H1 (cell line): ENCODE data around the gene IL13RA1. TPM values are rescaled to one million over a fixed set of nuclear protein-coding genes. Genes with fewer than 3 reads are reported as not detected.

ENCODE experiments used
- CTCF ChIA-PET: fragments of 300-600 bp; sonication (Branson Sonifier 250); formaldehyde crosslinking; loops from one replicate; lab custom pipeline; 2021; ENCODE audit not compliant: partially characterized antibody; lab: Charles Lee
- POLR2A ChIA-PET: fragments of 300-600 bp; sonication (Branson Sonifier 250); formaldehyde crosslinking; loops from one replicate; lab custom pipeline; 2021; ENCODE audit warnings: inconsistent platforms; ENCODE audit not compliant: partially characterized antibody; lab: Charles Lee
- DNase-seq, 2 experiments: peaks; one replicate each; pipeline versions ENCODE4 v3.0.0 to v3.0.0-alpha.2; 2010 to 2022; ENCODE audit warnings: low spot score in 2 of 2, low read depth in 1 of 2, mixed read lengths in 1 of 2
- FAIRE-seq: peaks from 2 replicates; lab custom pipeline; 2011; peaks lifted over from hg19 to GRCh38; lab: Jason Lieb, UNC
- H2AFZ ChIP-seq: 2 replicates; pipeline ENCODE4 v1.8.1; 2012; ENCODE audit warnings: low read length, inconsistent platforms
- H2AK5ac ChIP-seq: 2 replicates; pipeline ENCODE4 v1.6.1; 2013; ENCODE audit warnings: low read depth, low read length
- H2BK120ac ChIP-seq: replicated peaks from 2 replicates; pipeline ENCODE3; 2013; ENCODE audit warnings: low read depth, low read length, inconsistent platforms
- H2BK12ac ChIP-seq: 2 replicates; pipeline ENCODE4 v1.6.1; 2013; ENCODE audit warnings: low read depth, low read length
- H2BK15ac ChIP-seq: 2 replicates; pipeline ENCODE4 v1.6.1; 2013; ENCODE audit warnings: low read length
- H2BK20ac ChIP-seq: 2 replicates; pipeline ENCODE4 v1.6.1; 2013; ENCODE audit warnings: low read length
- H2BK5ac ChIP-seq: 2 replicates; pipeline ENCODE4 v1.6.1; 2013; ENCODE audit warnings: low read depth, low read length
- H3K14ac ChIP-seq: 2 replicates; pipeline ENCODE4 v1.6.1; 2013; ENCODE audit warnings: inconsistent platforms; ENCODE audit not compliant: insufficient read length
- H3K18ac ChIP-seq: 2 replicates; pipeline ENCODE4 v1.6.1; 2013; ENCODE audit warnings: low read length; ENCODE audit errors: extremely low read depth
- H3K23ac ChIP-seq: 2 replicates; pipeline ENCODE4 v1.6.1; 2013; ENCODE audit warnings: inconsistent platforms; ENCODE audit not compliant: insufficient read length
- H3K23me2 ChIP-seq: 2 replicates; pipeline ENCODE4 v1.6.1; 2013; ENCODE audit warnings: low read depth, low read length
- H3K27ac ChIP-seq: 2 replicates; pipeline ENCODE4 v1.6.1; 2011; ENCODE audit warnings: low read depth, low read length, inconsistent platforms
- H3K27me3 ChIP-seq, 4 experiments: replicated peaks in 1 of 4; 1 replicate in 1 of 4; 2 replicates in 3 of 4; pipeline versions ENCODE4 v1.6.1 to v1.8.1; 2011 to 2013; ENCODE audit warnings: low read length in 3 of 4, mild to moderate bottlenecking in 3 of 4, inconsistent platforms in 2 of 4, mixed read lengths in 2 of 4, moderate library complexity in 1 of 4; ENCODE audit not compliant: control insufficient read depth in 3 of 4, insufficient read depth in 3 of 4; ENCODE audit errors: extremely low read depth in 1 of 4
- H3K36me3 ChIP-seq, 4 experiments: 2 replicates each; pipeline versions ENCODE4 v1.6.1 to v1.8.1; 2011 to 2013; ENCODE audit warnings: mild to moderate bottlenecking in 4 of 4, low read length in 3 of 4, moderate library complexity in 2 of 4, control low read depth in 1 of 4, inconsistent platforms in 1 of 4; ENCODE audit not compliant: insufficient read depth in 4 of 4, control insufficient read depth in 2 of 4
- H3K4ac ChIP-seq: replicated peaks from 2 replicates; pipeline ENCODE3; 2013; ENCODE audit warnings: low read length, low read depth, mixed read lengths, inconsistent platforms; ENCODE audit not compliant: insufficient read length
- H3K4me1 ChIP-seq, 4 experiments: replicated peaks in 1 of 4; 1 replicate in 1 of 4; 2 replicates in 3 of 4; pipeline versions ENCODE4 v1.6.1 to v1.8.1; 2011 to 2013; ENCODE audit warnings: low read length in 3 of 4, inconsistent platforms in 2 of 4, mixed read lengths in 1 of 4; ENCODE audit not compliant: insufficient read depth in 4 of 4, control insufficient read depth in 3 of 4
- H3K4me2 ChIP-seq, 2 experiments: 2 replicates each; pipeline versions ENCODE4 v1.6.1 to v1.8.1; 2011 to 2013; ENCODE audit warnings: low read depth in 2 of 2, low read length in 2 of 2, control low read depth in 1 of 2, inconsistent platforms in 1 of 2, mild to moderate bottlenecking in 1 of 2; ENCODE audit not compliant: insufficient read depth in 1 of 2
- H3K4me3 ChIP-seq, 4 experiments: fragments of 200-600, 300-600 bp in 1 of 4; sonication (generic), shearing (Covaris generic), sonication (Bioruptor Twin) in 1 of 4; 2 replicates each; pipeline versions ENCODE4 v1.5.1 to v1.8.1; 2011 to 2016; ENCODE audit warnings: low read length in 4 of 4, low read depth in 3 of 4, control low read depth in 2 of 4, inconsistent platforms in 2 of 4, mild to moderate bottlenecking in 2 of 4, mixed read lengths in 1 of 4, moderate library complexity in 1 of 4; ENCODE audit not compliant: insufficient read depth in 2 of 4; ENCODE audit errors: extremely low read depth in 1 of 4
- H3K56ac ChIP-seq: replicated peaks from 2 replicates; pipeline ENCODE3; 2013; ENCODE audit warnings: low read depth, mild to moderate bottlenecking, mixed read lengths, low read length, inconsistent platforms; ENCODE audit not compliant: insufficient read length
- H3K79me1 ChIP-seq: 2 replicates; pipeline ENCODE4 v1.6.1; 2013; ENCODE audit warnings: low read depth, low read length, control low read depth
- H3K79me2 ChIP-seq, 2 experiments: 2 replicates each; pipeline versions ENCODE4 v1.6.1 to v1.8.1; 2012 to 2013; ENCODE audit warnings: low read length in 2 of 2, mild to moderate bottlenecking in 2 of 2, inconsistent platforms in 1 of 2; ENCODE audit not compliant: insufficient read depth in 2 of 2, control insufficient read depth in 1 of 2
- H3K9ac ChIP-seq, 4 experiments: replicated peaks in 1 of 4; 1 replicate in 1 of 4; 2 replicates in 3 of 4; pipeline versions ENCODE4 v1.6.1 to v1.8.1; 2011 to 2013; ENCODE audit warnings: low read depth in 3 of 4, low read length in 3 of 4, control low read depth in 2 of 4, mild to moderate bottlenecking in 2 of 4, moderate library complexity in 2 of 4, inconsistent platforms in 1 of 4; ENCODE audit errors: extremely low read depth in 1 of 4
- H3K9me3 ChIP-seq, 2 experiments: 2 replicates each; pipeline versions ENCODE4 v1.6.1 to v1.8.1; 2012 to 2013; ENCODE audit warnings: mild to moderate bottlenecking in 2 of 2, moderate library complexity in 2 of 2, control low read depth in 1 of 2, inconsistent platforms in 1 of 2, low read depth in 1 of 2, low read length in 1 of 2, mixed read lengths in 1 of 2; ENCODE audit not compliant: insufficient read depth in 2 of 2
- H4K20me1 ChIP-seq, 2 experiments: replicated peaks in 1 of 2; 2 replicates each; pipeline versions ENCODE3 to v1.8.1; 2011 to 2013; ENCODE audit warnings: inconsistent platforms in 2 of 2, low read length in 2 of 2, mild to moderate bottlenecking in 1 of 2; ENCODE audit not compliant: insufficient read depth in 2 of 2, control insufficient read depth in 1 of 2
- H4K5ac ChIP-seq: 2 replicates; pipeline ENCODE4 v1.6.1; 2013; ENCODE audit warnings: low read length, low read depth, mixed read lengths, inconsistent platforms; ENCODE audit not compliant: insufficient read length
- H4K8ac ChIP-seq: 2 replicates; pipeline ENCODE4 v1.8.0; 2013; ENCODE audit warnings: mild to moderate bottlenecking, moderate library complexity, low read length, inconsistent platforms; ENCODE audit not compliant: insufficient read depth; ENCODE audit errors: extremely low read depth
- H4K91ac ChIP-seq: replicated peaks from 2 replicates; pipeline ENCODE3; 2013; ENCODE audit warnings: low read length, mixed read lengths, inconsistent platforms; ENCODE audit not compliant: insufficient read length
- ATF3 ChIP-seq: IDR thresholded peaks from 2 replicates; pipeline ENCODE4 v1.6.1; 2011; ENCODE audit warnings: low read depth, mild to moderate bottlenecking, low read length; ENCODE audit not compliant: insufficient read depth
- CBX5 ChIP-seq: fragments of 300-800, 300-1000 bp; sonication (generic); IDR thresholded peaks from 2 replicates; pipeline ENCODE4 v1.7.1; 2016; ENCODE audit warnings: antibody characterized with exemption, low read length, low read depth
- CEBPB ChIP-seq: IDR thresholded peaks from 2 replicates; pipeline ENCODE4 v1.6.1; 2012; ENCODE audit warnings: low read depth, low read length
- CHD1 ChIP-seq: IDR thresholded peaks from 2 replicates; pipeline ENCODE4 v1.6.1; 2012; ENCODE audit warnings: low read depth, low read length, improper control_type of control experiment
- EGR1 ChIP-seq: IDR thresholded peaks from 2 replicates; pipeline ENCODE4 v1.6.1; 2011; ENCODE audit warnings: low read depth, low read length, borderline replicate concordance
- HDAC2 ChIP-seq, 2 experiments: fragments of 300-600 bp in 1 of 2; sonication (generic) in 1 of 2; IDR thresholded peaks; 2 replicates each; pipeline ENCODE4 v1.6.1; 2011 to 2012; ENCODE audit warnings: low read depth in 2 of 2, low read length in 2 of 2, mild to moderate bottlenecking in 2 of 2, moderate library complexity in 2 of 2, borderline replicate concordance in 1 of 2, inconsistent platforms in 1 of 2
- KDM4A ChIP-seq: IDR thresholded peaks from one replicate; pipeline ENCODE4 v1.7.1; 2012; ENCODE audit warnings: low read depth, mild to moderate bottlenecking, moderate library complexity, low read length, inconsistent platforms; ENCODE audit not compliant: severe bottlenecking
- PHF8 ChIP-seq: fragments of 200-600 bp; sonication (generic); conservative IDR thresholded peaks from 2 replicates; pipeline ENCODE4 v1.7.1; 2012; ENCODE audit warnings: low read depth, mild to moderate bottlenecking, inconsistent platforms, low read length, moderate library complexity
- RXRA ChIP-seq: IDR thresholded peaks from 2 replicates; pipeline ENCODE4 v1.6.1; 2011; ENCODE audit warnings: low read depth, mild to moderate bottlenecking, low read length, moderate library complexity; ENCODE audit not compliant: insufficient read depth
- SIN3A ChIP-seq, 2 experiments: IDR thresholded peaks in 1 of 2; conservative IDR thresholded peaks in 1 of 2; 2 replicates each; pipeline ENCODE4 v1.6.1; 2011 to 2012; ENCODE audit warnings: low read length in 2 of 2, improper control_type of control experiment in 1 of 2, low read depth in 1 of 2, mild to moderate bottlenecking in 1 of 2
- TAF1 ChIP-seq: IDR thresholded peaks from 2 replicates; pipeline ENCODE4 v1.6.1; 2011; ENCODE audit warnings: mild to moderate bottlenecking, low read depth, low read length
- WGBS, 2 experiments: shearing (Covaris generic) in 1 of 2; methylation state at CpG; one replicate each; pipeline versions ENCODE4 v1.1.6 to v1.1.7; 2013 to 2015; ENCODE audit warnings: low lambda C conversion rate in 2 of 2, mixed read lengths in 2 of 2, inconsistent platforms in 1 of 2, low coverage in 1 of 2, missing lambda C conversion rate in 1 of 2; ENCODE audit not compliant: insufficient replicate concordance in 2 of 2, insufficient coverage in 1 of 2, insufficient read length in 1 of 2; ENCODE audit errors: extremely low coverage in 1 of 2, missing lambda C conversion rate in 1 of 2; 5-methylcytosine and 5-hydroxymethylcytosine counted together
- polyA plus RNA-seq, 7 experiments: library from polyadenylated mRNA; depleted of rRNA in 3 of 7; stranded (reverse) in 5 of 7; unstranded in 2 of 7; fragments of >200 nt in 5 of 7; fragments of 200-250 nt in 2 of 7; gene quantifications; 1 replicate in 5 of 7; 2 replicates in 1 of 7; 4 replicates in 1 of 7; pipeline versions ENCODE4 v1.2.1 to v1.2.3, GENCODE V29; 2011 to 2013; ENCODE audit warnings: missing spikeins in 2 of 7, mixed read lengths in 2 of 7
- total RNA-seq: library from RNA; stranded (reverse); fragmentation: NEBNext Ultra II Directional; extraction: Animal tissue kit (Norgen Biotek cat#: 25700); gene quantifications from 2 replicates; pipeline ENCODE4 v1.2.1, GENCODE V29; 2021
- TF ChIP-seq, protein P1 (sequence below): IDR thresholded peaks from 2 replicates; pipeline ENCODE4 v1.6.1; 2011; ENCODE audit warnings: low read length, improper control_type of control experiment

IL13RA1 gene
- total and polyA plus RNA-seq, 2 of the 8 experiments (the other 6 are each of a cell fraction or from before 2014, with no cell fraction given): 3.3 to 9.4 TPM

GRCh38 chrX:118780911-118781310, 53.5 kb downstream of the IL13RA1 start:
- H3K4me2 ChIP-seq: no peak overlapping the region
- no peak overlapping the region for H3K56ac ChIP-seq
- H3K27me3 ChIP-seq: no peaks in the 10 kb centered on the region
- WGBS, 2 experiments: 100% methylated on average over 1 of the region's 1 CpG; no CpG with 5 or more reads in 1 of the 2 experiments
- H3K23ac ChIP-seq: no peak overlapping the region
- H2AFZ ChIP-seq: no peak overlapping the region
- no peak overlapping the region for H3K9ac ChIP-seq
- FAIRE-seq: no peak
- CTCF ChIA-PET: interaction anchor here (0.6 kb wide), 2 partner anchors 13 to 282 kb away, joined by 3 read pairs; no protein-coding TSS in a partner anchor
- H4K5ac ChIP-seq: no peak overlapping the region
- no peaks in the 10 kb centered on the region for H3K36me3 ChIP-seq
- no peak overlapping the region for H2BK120ac ChIP-seq
- H4K20me1 ChIP-seq: no peaks in the 10 kb centered on the region
- POLR2A ChIA-PET: no interaction called here
- no peak overlapping the region for H4K8ac ChIP-seq
- no peaks in the 10 kb centered on the region for H3K79me2 ChIP-seq
- DNase-seq: no peak
- no peaks in the 10 kb centered on the region for H3K23me2 ChIP-seq
- H2BK5ac ChIP-seq: no peak overlapping the region
- H2BK20ac ChIP-seq: no peak overlapping the region
- H4K91ac ChIP-seq: no peak overlapping the region
- no peak overlapping the region for H3K18ac ChIP-seq
- no peak overlapping the region for H3K14ac ChIP-seq
- no peaks in the 10 kb centered on the region for H3K4me1 ChIP-seq
- H3K4me3 ChIP-seq: no peak overlapping the region
- H3K4ac ChIP-seq: no peak overlapping the region
- no peaks in the 10 kb centered on the region for H3K79me1 ChIP-seq
- no peak overlapping the region for H2AK5ac ChIP-seq
- no peak overlapping the region for H3K27ac ChIP-seq
- no peak overlapping the region for H2BK12ac ChIP-seq
- no peak overlapping the region for H2BK15ac ChIP-seq
- H3K9me3 ChIP-seq: no peaks in the 10 kb centered on the region
- no peak for TF ChIP-seq ATF3
- no peak for TF ChIP-seq CEBPB
- no peak for TF ChIP-seq TAF1
- TF ChIP-seq SIN3A (conservative IDR thresholded peaks at IDR 0.05 in 1 of 2, IDR thresholded peaks at IDR 0.05 in 1 of 2; ENCODE audit: low read depth in 1 of 2, low read length in 2 of 2): no peak
- TF ChIP-seq, protein P1, sequence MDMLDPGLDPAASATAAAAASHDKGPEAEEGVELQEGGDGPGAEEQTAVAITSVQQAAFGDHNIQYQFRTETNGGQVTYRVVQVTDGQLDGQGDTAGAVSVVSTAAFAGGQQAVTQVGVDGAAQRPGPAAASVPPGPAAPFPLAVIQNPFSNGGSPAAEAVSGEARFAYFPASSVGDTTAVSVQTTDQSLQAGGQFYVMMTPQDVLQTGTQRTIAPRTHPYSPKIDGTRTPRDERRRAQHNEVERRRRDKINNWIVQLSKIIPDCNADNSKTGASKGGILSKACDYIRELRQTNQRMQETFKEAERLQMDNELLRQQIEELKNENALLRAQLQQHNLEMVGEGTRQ: no peak
- TF ChIP-seq PHF8: no peak
- no peak for TF ChIP-seq RXRA
- TF ChIP-seq KDM4A: no peak
- TF ChIP-seq EGR1: no peak
- no peak for TF ChIP-seq CHD1
- TF ChIP-seq HDAC2 (IDR thresholded peaks at IDR 0.05; ENCODE audit: borderline replicate concordance in 1 of 2, low read depth in 2 of 2, low read length in 2 of 2): no peak
- no peak for TF ChIP-seq CBX5
